Keratinocyte (primary cell): Measurements from ENCODE around the gene PER1. TPM values are rescaled to one million over a fixed set of nuclear protein-coding genes. Genes with fewer than 3 reads are reported as not detected.

ENCODE experiments used
- DNase-seq: peaks from one replicate; pipeline ENCODE4 v3.0.0-alpha.2; 2011; ENCODE audit warnings: low read depth, missing footprints, low spot score
- FAIRE-seq: peaks from 2 replicates; lab custom pipeline; 2011; peaks lifted over from hg19 to GRCh38; lab: Jason Lieb, UNC
- H2AFZ ChIP-seq: 2 replicates; pipeline ENCODE4 v1.6.0; 2012; ENCODE audit warnings: low read length, control low read depth, inconsistent platforms; ENCODE audit not compliant: control insufficient read depth
- H3K27ac ChIP-seq: 2 replicates; pipeline ENCODE4 v1.5.1; 2011; ENCODE audit warnings: low read length; ENCODE audit not compliant: control insufficient read depth, insufficient read depth
- H3K27me3 ChIP-seq: 3 replicates; pipeline ENCODE4 v1.6.0; 2011; ENCODE audit warnings: low read length; ENCODE audit not compliant: control insufficient read depth, insufficient read depth; ENCODE audit errors: extremely low read depth
- H3K36me3 ChIP-seq, 2 experiments: 2 replicates in 1 of 2; 3 replicates in 1 of 2; pipeline ENCODE4 v1.5.1; 2011; ENCODE audit warnings: low read length in 2 of 2, mild to moderate bottlenecking in 1 of 2; ENCODE audit not compliant: control insufficient read depth in 2 of 2, insufficient read depth in 2 of 2; ENCODE audit errors: extremely low read depth in 1 of 2
- H3K4me1 ChIP-seq: 3 replicates; pipeline ENCODE4 v1.5.1; 2011; ENCODE audit warnings: low read length; ENCODE audit not compliant: control insufficient read depth, insufficient read depth; ENCODE audit errors: extremely low read depth
- H3K4me2 ChIP-seq: 3 replicates; pipeline ENCODE4 v1.6.0; 2011; ENCODE audit warnings: low read depth, low read length; ENCODE audit not compliant: control insufficient read depth, insufficient read depth; ENCODE audit errors: extremely low read depth
- H3K4me3 ChIP-seq, 3 experiments: fragments of 200-600 bp in 1 of 3; sonication (generic) in 1 of 3; 2 replicates in 2 of 3; 3 replicates in 1 of 3; pipeline ENCODE4 v1.5.1; 2011 to 2016; ENCODE audit warnings: low read length in 3 of 3, mild to moderate bottlenecking in 3 of 3, control low read depth in 2 of 3, inconsistent platforms in 1 of 3, low read depth in 1 of 3, mixed read lengths in 1 of 3, mixed run types in 1 of 3, moderate library complexity in 1 of 3; ENCODE audit not compliant: control insufficient read depth in 2 of 3, insufficient read depth in 2 of 3; ENCODE audit errors: extremely low read depth in 1 of 3
- H3K79me2 ChIP-seq: 2 replicates; pipeline ENCODE4 v1.6.0; 2012; ENCODE audit warnings: low read length; ENCODE audit not compliant: control insufficient read depth, insufficient read depth
- H3K9ac ChIP-seq: 3 replicates; pipeline ENCODE4 v1.6.0; 2011; ENCODE audit warnings: low read length; ENCODE audit not compliant: control insufficient read depth, insufficient read depth; ENCODE audit errors: extremely low read depth
- H3K9me1 ChIP-seq: 3 replicates; pipeline ENCODE4 v1.6.0; 2011; ENCODE audit warnings: low read length; ENCODE audit not compliant: control insufficient read depth, insufficient read depth; ENCODE audit errors: extremely low read depth
- H3K9me3 ChIP-seq: 2 replicates; pipeline ENCODE4 v1.5.1; 2012; ENCODE audit warnings: low read depth, low read length; ENCODE audit not compliant: control insufficient read depth
- H4K20me1 ChIP-seq: 3 replicates; pipeline ENCODE4 v1.6.0; 2011; ENCODE audit warnings: low read length; ENCODE audit not compliant: control insufficient read depth, insufficient read depth; ENCODE audit errors: extremely low read depth
- CTCF ChIP-seq, 3 experiments: IDR thresholded peaks in 1 of 3; conservative IDR thresholded peaks in 1 of 3; optimal IDR thresholded peaks in 1 of 3; 2 replicates in 2 of 3; 3 replicates in 1 of 3; pipeline versions ENCODE3 to v1.5.1; 2011; ENCODE audit warnings: low read length in 3 of 3, mild to moderate bottlenecking in 3 of 3, moderate library complexity in 2 of 3, control low read depth in 1 of 3, inconsistent platforms in 1 of 3; ENCODE audit not compliant: insufficient read depth in 2 of 3; ENCODE audit errors: extremely low read depth in 1 of 3
- EZH2 ChIP-seq: IDR thresholded peaks from one replicate; pipeline ENCODE4 v1.6.1; 2012; ENCODE audit warnings: inconsistent platforms, mild to moderate bottlenecking, low read length, moderate library complexity
- dilution Hi-C: fragments of 300-500 bp; cut with MboI; formaldehyde crosslinking; loops from one replicate; pipeline ENCODE4 v1.7.0; 2020; ENCODE audit warnings: low sequenced_read_pairs; ENCODE audit not compliant: extremely low pct_ligation_motif_present
- polyA plus RNA-seq, 5 experiments: library from polyadenylated mRNA; depleted of rRNA in 3 of 5; stranded (reverse) in 3 of 5; stranded (forward) in 1 of 5; unstranded in 1 of 5; fragments of >200 nt; gene quantifications; 1 replicate in 1 of 5; 2 replicates in 3 of 5; 3 replicates in 1 of 5; pipeline versions ENCODE4 v1.2.1 to v1.2.3, GENCODE V29; 2011 to 2012; ENCODE audit warnings: missing spikeins in 2 of 5, low read depth in 1 of 5, low replicate concordance in 1 of 5

PER1 gene
- polyA plus RNA-seq, 1 donor (not counting 4 experiments of a cell fraction or from before 2014, with no cell fraction given): 15.1 TPM

GRCh38 chr17:8162233-8162996 lies 10.2 kb upstream of the PER1 start, which contains the start of gene VAMP2:
TSS of gene VAMP2 (minus strand) at chr17:8162948. CDS start at chr17:8162879, 69 bp downstream.
- peaks cover 12 to 26% of the 10 kb centered on the region in 2 experiments for H3K36me3 ChIP-seq
- H3K27ac ChIP-seq: peak within 1 kb of the TSS; percentile 76
- no peak for DNase-seq
- peak within 1 kb of the TSS; percentile 96 for H3K4me2 ChIP-seq
- H3K9ac ChIP-seq: peak within 1 kb of the TSS; percentile 93
- peak within 1 kb of the TSS; percentile 91 to 99 (median 92) for H3K4me3 ChIP-seq
- H3K79me2 ChIP-seq: peaks cover 18% of the 10 kb centered on the region
- H3K9me3 ChIP-seq: no peaks in the 10 kb centered on the region
- peaks cover 39% of the 10 kb centered on the region for H3K4me1 ChIP-seq
- dilution Hi-C loops: no loop called here
- no peaks in the 10 kb centered on the region for H3K9me1 ChIP-seq
- no peaks in the 10 kb centered on the region for H3K27me3 ChIP-seq
- H4K20me1 ChIP-seq: no peaks in the 10 kb centered on the region
- TF ChIP-seq EZH2 (no peak), CTCF (optimal IDR thresholded peaks at IDR 0.05 in 1 of 3, IDR thresholded peaks at IDR 0.05 in 1 of 3, conservative IDR thresholded peaks at IDR 0.05 in 1 of 3; ENCODE audit: extremely low read depth in 1 of 3, insufficient read depth in 2 of 3, low read length in 3 of 3) (no peak)
- FAIRE-seq: no peak
- H2AFZ ChIP-seq: peak within 1 kb of the TSS; percentile 72

GRCh38 chr17:8161289-8162232 lies 9.4 kb upstream of the PER1 start:
- Histone ChIP-seq H2AFZ (no peak overlapping the region), H3K27me3 (no peaks in the 10 kb centered on the region), H3K36me3 (peaks cover 12 to 26% of the 10 kb centered on the region in 2 experiments), H3K9me3 (no peaks in the 10 kb centered on the region), H3K4me1 (peaks cover 40% of the 10 kb centered on the region), H3K4me2 (peak overlapping the region; percentile 96), H3K79me2 (peaks cover 18% of the 10 kb centered on the region), H3K4me3 (peak overlapping the region; percentile 91 to 99 (median 92)), H3K9me1 (no peaks in the 10 kb centered on the region), H3K9ac (peak overlapping the region; percentile 93), H3K27ac (peak overlapping the region; percentile 76), H4K20me1 (no peaks in the 10 kb centered on the region)
- dilution Hi-C loops: no loop called here
- no peak for TF ChIP-seq EZH2
- TF ChIP-seq CTCF (optimal IDR thresholded peaks at IDR 0.05 in 1 of 3, IDR thresholded peaks at IDR 0.05 in 1 of 3, conservative IDR thresholded peaks at IDR 0.05 in 1 of 3; ENCODE audit: extremely low read depth in 1 of 3, insufficient read depth in 2 of 3, low read length in 3 of 3): no peak
- no peak for DNase-seq
- no peak for FAIRE-seq
